H1 (cell line): Measurements from ENCODE around the gene BRAT1. TPM values are rescaled to one million over a fixed set of nuclear protein-coding genes. Genes with fewer than 3 reads are reported as not detected.

Experiments used
- CTCF ChIA-PET: fragments of 300-600 bp; sonication (Branson Sonifier 250); formaldehyde crosslinking; loops from one replicate; lab custom pipeline; 2021; ENCODE audit not compliant: partially characterized antibody; lab: Charles Lee
- POLR2A ChIA-PET: fragments of 300-600 bp; sonication (Branson Sonifier 250); formaldehyde crosslinking; loops from one replicate; lab custom pipeline; 2021; ENCODE audit warnings: inconsistent platforms; ENCODE audit not compliant: partially characterized antibody; lab: Charles Lee
- DNase-seq, 2 experiments: peaks; one replicate each; pipeline versions ENCODE4 v3.0.0 to v3.0.0-alpha.2; 2010 to 2022; ENCODE audit warnings: low spot score in 2 of 2, low read depth in 1 of 2, mixed read lengths in 1 of 2
- FAIRE-seq: peaks from 2 replicates; lab custom pipeline; 2011; peaks lifted over from hg19 to GRCh38; lab: Jason Lieb, UNC
- H2AFZ ChIP-seq: 2 replicates; pipeline ENCODE4 v1.8.1; 2012; ENCODE audit warnings: low read length, inconsistent platforms
- H2AK5ac ChIP-seq: 2 replicates; pipeline ENCODE4 v1.6.1; 2013; ENCODE audit warnings: low read depth, low read length
- H2BK120ac ChIP-seq: replicated peaks from 2 replicates; pipeline ENCODE3; 2013; ENCODE audit warnings: low read depth, low read length, inconsistent platforms
- H2BK12ac ChIP-seq: 2 replicates; pipeline ENCODE4 v1.6.1; 2013; ENCODE audit warnings: low read depth, low read length
- H2BK15ac ChIP-seq: 2 replicates; pipeline ENCODE4 v1.6.1; 2013; ENCODE audit warnings: low read length
- H2BK20ac ChIP-seq: 2 replicates; pipeline ENCODE4 v1.6.1; 2013; ENCODE audit warnings: low read length
- H2BK5ac ChIP-seq: 2 replicates; pipeline ENCODE4 v1.6.1; 2013; ENCODE audit warnings: low read depth, low read length
- H3K14ac ChIP-seq: 2 replicates; pipeline ENCODE4 v1.6.1; 2013; ENCODE audit warnings: inconsistent platforms; ENCODE audit not compliant: insufficient read length
- H3K18ac ChIP-seq: 2 replicates; pipeline ENCODE4 v1.6.1; 2013; ENCODE audit warnings: low read length; ENCODE audit errors: extremely low read depth
- H3K23ac ChIP-seq: 2 replicates; pipeline ENCODE4 v1.6.1; 2013; ENCODE audit warnings: inconsistent platforms; ENCODE audit not compliant: insufficient read length
- H3K23me2 ChIP-seq: 2 replicates; pipeline ENCODE4 v1.6.1; 2013; ENCODE audit warnings: low read depth, low read length
- H3K27ac ChIP-seq: 2 replicates; pipeline ENCODE4 v1.6.1; 2011; ENCODE audit warnings: low read depth, low read length, inconsistent platforms
- H3K27me3 ChIP-seq, 4 experiments: replicated peaks in 1 of 4; 1 replicate in 1 of 4; 2 replicates in 3 of 4; pipeline versions ENCODE4 v1.6.1 to v1.8.1; 2011 to 2013; ENCODE audit warnings: low read length in 3 of 4, mild to moderate bottlenecking in 3 of 4, inconsistent platforms in 2 of 4, mixed read lengths in 2 of 4, moderate library complexity in 1 of 4; ENCODE audit not compliant: control insufficient read depth in 3 of 4, insufficient read depth in 3 of 4; ENCODE audit errors: extremely low read depth in 1 of 4
- H3K36me3 ChIP-seq, 4 experiments: 2 replicates each; pipeline versions ENCODE4 v1.6.1 to v1.8.1; 2011 to 2013; ENCODE audit warnings: mild to moderate bottlenecking in 4 of 4, low read length in 3 of 4, moderate library complexity in 2 of 4, control low read depth in 1 of 4, inconsistent platforms in 1 of 4; ENCODE audit not compliant: insufficient read depth in 4 of 4, control insufficient read depth in 2 of 4
- H3K4ac ChIP-seq: replicated peaks from 2 replicates; pipeline ENCODE3; 2013; ENCODE audit warnings: low read length, low read depth, mixed read lengths, inconsistent platforms; ENCODE audit not compliant: insufficient read length
- H3K4me1 ChIP-seq, 4 experiments: replicated peaks in 1 of 4; 1 replicate in 1 of 4; 2 replicates in 3 of 4; pipeline versions ENCODE4 v1.6.1 to v1.8.1; 2011 to 2013; ENCODE audit warnings: low read length in 3 of 4, inconsistent platforms in 2 of 4, mixed read lengths in 1 of 4; ENCODE audit not compliant: insufficient read depth in 4 of 4, control insufficient read depth in 3 of 4
- H3K4me2 ChIP-seq, 2 experiments: 2 replicates each; pipeline versions ENCODE4 v1.6.1 to v1.8.1; 2011 to 2013; ENCODE audit warnings: low read depth in 2 of 2, low read length in 2 of 2, control low read depth in 1 of 2, inconsistent platforms in 1 of 2, mild to moderate bottlenecking in 1 of 2; ENCODE audit not compliant: insufficient read depth in 1 of 2
- H3K4me3 ChIP-seq, 4 experiments: fragments of 200-600, 300-600 bp in 1 of 4; sonication (generic), shearing (Covaris generic), sonication (Bioruptor Twin) in 1 of 4; 2 replicates each; pipeline versions ENCODE4 v1.5.1 to v1.8.1; 2011 to 2016; ENCODE audit warnings: low read length in 4 of 4, low read depth in 3 of 4, control low read depth in 2 of 4, inconsistent platforms in 2 of 4, mild to moderate bottlenecking in 2 of 4, mixed read lengths in 1 of 4, moderate library complexity in 1 of 4; ENCODE audit not compliant: insufficient read depth in 2 of 4; ENCODE audit errors: extremely low read depth in 1 of 4
- H3K56ac ChIP-seq: replicated peaks from 2 replicates; pipeline ENCODE3; 2013; ENCODE audit warnings: low read depth, mild to moderate bottlenecking, mixed read lengths, low read length, inconsistent platforms; ENCODE audit not compliant: insufficient read length
- H3K79me1 ChIP-seq: 2 replicates; pipeline ENCODE4 v1.6.1; 2013; ENCODE audit warnings: low read depth, low read length, control low read depth
- H3K79me2 ChIP-seq, 2 experiments: 2 replicates each; pipeline versions ENCODE4 v1.6.1 to v1.8.1; 2012 to 2013; ENCODE audit warnings: low read length in 2 of 2, mild to moderate bottlenecking in 2 of 2, inconsistent platforms in 1 of 2; ENCODE audit not compliant: insufficient read depth in 2 of 2, control insufficient read depth in 1 of 2
- H3K9ac ChIP-seq, 4 experiments: replicated peaks in 1 of 4; 1 replicate in 1 of 4; 2 replicates in 3 of 4; pipeline versions ENCODE4 v1.6.1 to v1.8.1; 2011 to 2013; ENCODE audit warnings: low read depth in 3 of 4, low read length in 3 of 4, control low read depth in 2 of 4, mild to moderate bottlenecking in 2 of 4, moderate library complexity in 2 of 4, inconsistent platforms in 1 of 4; ENCODE audit errors: extremely low read depth in 1 of 4
- H3K9me3 ChIP-seq, 2 experiments: 2 replicates each; pipeline versions ENCODE4 v1.6.1 to v1.8.1; 2012 to 2013; ENCODE audit warnings: mild to moderate bottlenecking in 2 of 2, moderate library complexity in 2 of 2, control low read depth in 1 of 2, inconsistent platforms in 1 of 2, low read depth in 1 of 2, low read length in 1 of 2, mixed read lengths in 1 of 2; ENCODE audit not compliant: insufficient read depth in 2 of 2
- H4K20me1 ChIP-seq, 2 experiments: replicated peaks in 1 of 2; 2 replicates each; pipeline versions ENCODE3 to v1.8.1; 2011 to 2013; ENCODE audit warnings: inconsistent platforms in 2 of 2, low read length in 2 of 2, mild to moderate bottlenecking in 1 of 2; ENCODE audit not compliant: insufficient read depth in 2 of 2, control insufficient read depth in 1 of 2
- H4K5ac ChIP-seq: 2 replicates; pipeline ENCODE4 v1.6.1; 2013; ENCODE audit warnings: low read length, low read depth, mixed read lengths, inconsistent platforms; ENCODE audit not compliant: insufficient read length
- H4K8ac ChIP-seq: 2 replicates; pipeline ENCODE4 v1.8.0; 2013; ENCODE audit warnings: mild to moderate bottlenecking, moderate library complexity, low read length, inconsistent platforms; ENCODE audit not compliant: insufficient read depth; ENCODE audit errors: extremely low read depth
- H4K91ac ChIP-seq: replicated peaks from 2 replicates; pipeline ENCODE3; 2013; ENCODE audit warnings: low read length, mixed read lengths, inconsistent platforms; ENCODE audit not compliant: insufficient read length
- ATF2 ChIP-seq: IDR thresholded peaks from 2 replicates; pipeline ENCODE4 v1.6.1; 2012; ENCODE audit warnings: low read length, inconsistent platforms
- CBX8 ChIP-seq: fragments of 300-800, 300-1000 bp; sonication (generic); IDR thresholded peaks from 2 replicates; pipeline ENCODE4 v1.7.1; 2016; ENCODE audit warnings: low read depth, low read length, borderline replicate concordance
- CHD1 ChIP-seq: IDR thresholded peaks from 2 replicates; pipeline ENCODE4 v1.6.1; 2012; ENCODE audit warnings: low read depth, low read length, improper control_type of control experiment
- CHD2 ChIP-seq: IDR thresholded peaks from 2 replicates; pipeline ENCODE4 v1.6.1; 2012; ENCODE audit warnings: low read length, improper control_type of control experiment
- CREB1 ChIP-seq: IDR thresholded peaks from 2 replicates; pipeline ENCODE4 v1.6.1; 2012; ENCODE audit warnings: inconsistent platforms
- JUND ChIP-seq: IDR thresholded peaks from 2 replicates; pipeline ENCODE4 v1.6.1; 2011; ENCODE audit warnings: mild to moderate bottlenecking, improper control_type of control experiment, low read length
- PHF8 ChIP-seq: fragments of 200-600 bp; sonication (generic); conservative IDR thresholded peaks from 2 replicates; pipeline ENCODE4 v1.7.1; 2012; ENCODE audit warnings: low read depth, mild to moderate bottlenecking, inconsistent platforms, low read length, moderate library complexity
- POLR2AphosphoS5 ChIP-seq: IDR thresholded peaks from 2 replicates; pipeline ENCODE4 v1.6.1; 2011; ENCODE audit warnings: low read depth, low read length
- POU5F1 ChIP-seq: IDR thresholded peaks from 2 replicates; pipeline ENCODE4 v1.6.1; 2011; ENCODE audit warnings: low read depth, mild to moderate bottlenecking, low read length, moderate library complexity
- SRF ChIP-seq: IDR thresholded peaks from 2 replicates; pipeline ENCODE4 v1.6.1; 2011; ENCODE audit warnings: mild to moderate bottlenecking, low read depth, low read length, moderate library complexity
- TBP ChIP-seq: IDR thresholded peaks from 2 replicates; pipeline ENCODE4 v1.6.1; 2011; ENCODE audit warnings: low read depth, low read length, improper control_type of control experiment
- YY1 ChIP-seq: IDR thresholded peaks from 2 replicates; pipeline ENCODE4 v1.6.1; 2011; ENCODE audit warnings: low read depth, mild to moderate bottlenecking, low read length
- WGBS, 2 experiments: shearing (Covaris generic) in 1 of 2; methylation state at CpG; one replicate each; pipeline versions ENCODE4 v1.1.6 to v1.1.7; 2013 to 2015; ENCODE audit warnings: low lambda C conversion rate in 2 of 2, mixed read lengths in 2 of 2, inconsistent platforms in 1 of 2, low coverage in 1 of 2, missing lambda C conversion rate in 1 of 2; ENCODE audit not compliant: insufficient replicate concordance in 2 of 2, insufficient coverage in 1 of 2, insufficient read length in 1 of 2; ENCODE audit errors: extremely low coverage in 1 of 2, missing lambda C conversion rate in 1 of 2; 5-methylcytosine and 5-hydroxymethylcytosine counted together
- polyA plus RNA-seq, 7 experiments: library from polyadenylated mRNA; depleted of rRNA in 3 of 7; stranded (reverse) in 5 of 7; unstranded in 2 of 7; fragments of >200 nt in 5 of 7; fragments of 200-250 nt in 2 of 7; gene quantifications; 1 replicate in 5 of 7; 2 replicates in 1 of 7; 4 replicates in 1 of 7; pipeline versions ENCODE4 v1.2.1 to v1.2.3, GENCODE V29; 2011 to 2013; ENCODE audit warnings: missing spikeins in 2 of 7, mixed read lengths in 2 of 7
- total RNA-seq: library from RNA; stranded (reverse); fragmentation: NEBNext Ultra II Directional; extraction: Animal tissue kit (Norgen Biotek cat#: 25700); gene quantifications from 2 replicates; pipeline ENCODE4 v1.2.1, GENCODE V29; 2021

The BRAT1 gene
- total and polyA plus RNA-seq, 2 of the 8 experiments (the other 6 are each of a cell fraction or from before 2014, with no cell fraction given), result 36.8 to 42.3 TPM

DNA sequence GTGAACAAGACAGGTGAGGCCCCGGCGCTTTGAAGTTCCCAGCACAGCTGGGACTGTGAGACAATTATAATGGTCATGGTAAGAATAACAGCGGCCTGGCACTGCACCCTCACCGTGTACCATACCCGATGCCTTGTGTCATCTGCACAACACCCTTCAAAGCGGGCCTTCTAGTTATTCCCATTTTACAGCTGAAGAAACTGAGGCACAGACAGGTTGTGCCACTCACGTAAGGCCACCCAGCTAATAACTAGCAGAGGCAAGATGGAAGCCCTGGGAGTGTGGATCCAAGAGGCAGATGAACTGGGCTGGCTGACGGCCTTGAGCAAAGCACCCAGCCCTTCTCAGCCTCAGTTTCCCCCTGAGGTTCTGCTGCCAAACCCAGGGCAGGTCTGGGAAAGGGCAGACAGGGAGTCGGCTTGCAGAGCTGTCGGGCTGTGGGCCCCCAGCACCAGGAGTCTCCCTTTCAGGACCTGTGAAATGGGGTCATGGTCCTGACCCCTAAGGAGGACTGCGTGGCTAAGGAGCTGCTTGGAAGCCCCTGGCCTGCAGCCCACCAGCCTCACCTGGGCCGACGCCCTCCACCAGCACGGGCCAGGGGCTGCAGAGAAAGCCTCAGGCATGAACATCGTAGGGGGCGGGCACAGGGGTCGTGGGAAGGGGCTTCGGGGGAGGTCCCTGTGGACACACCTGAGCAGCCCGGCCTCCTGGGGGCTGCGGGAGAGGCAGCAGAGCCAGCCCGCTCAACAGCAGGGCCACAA is 51.0 kb downstream of the BRAT1 start:
- Histone ChIP-seq H3K27me3 (no peaks in the 10 kb centered on the region), H3K4me2 (no peak overlapping the region), H2BK15ac (no peak overlapping the region), H3K23ac (no peak overlapping the region), H3K4me1 (peaks cover 0 to 24% (median 12%) of the 10 kb centered on the region in 4 experiments; a peak in 6 of 7 replicates), H2BK5ac (no peak overlapping the region; the same call in 1 of the 2 replicates), H2BK12ac (no peak overlapping the region; the same call in 1 of the 2 replicates), H4K5ac (no peak overlapping the region), H2BK120ac (no peak overlapping the region), H3K14ac (no peak overlapping the region), H2AK5ac (no peak overlapping the region), H3K23me2 (no peaks in the 10 kb centered on the region), H4K91ac (no peak overlapping the region), H3K4me3 (no peak overlapping the region), H3K36me3 (no peaks in the 10 kb centered on the region), H3K9me3 (no peaks in the 10 kb centered on the region), H4K8ac (no peak overlapping the region; the same call in 1 of the 2 replicates), H4K20me1 (no peaks in the 10 kb centered on the region), H3K56ac (no peak overlapping the region), H3K27ac (no peak overlapping the region), H3K79me2 (no peaks in the 10 kb centered on the region), H3K4ac (no peak overlapping the region), H3K9ac (no peak overlapping the region), H2AFZ (no peak overlapping the region), H3K79me1 (no peaks in the 10 kb centered on the region), H3K18ac (no peak overlapping the region), H2BK20ac (no peak overlapping the region)
- WGBS, 2 experiments, result 90% methylated on average over 17 of the region's 21 CpGs; no CpG with 5 or more reads in 1 of the 2 experiments
- no peak for DNase-seq
- CTCF ChIA-PET, result interaction anchor here (0.6 to 8.5 kb wide), 5 partner anchors 19 to 54 kb away, joined by 3 to 67 read pairs (median 3); no protein-coding TSS in a partner anchor
- POLR2A ChIA-PET, result interaction anchor here (0.5 to 1.5 kb wide), 2 partner anchors 14 to 37 kb away, joined by 3 read pairs; no protein-coding TSS in a partner anchor
- no peak for FAIRE-seq
- TF ChIP-seq POLR2AphosphoS5 (no peak), PHF8 (no peak), POU5F1 (no peak), SRF (no peak), YY1 (no peak), ATF2 (no peak), CHD1 (no peak), CHD2 (no peak), TBP (no peak), CBX8 (no peak), CREB1 (no peak), JUND (no peak)
